Right renal pelvis (tissue), 4 donors: ENCODE results near the gene LAMA1. TPM values are rescaled to one million over a fixed set of nuclear protein-coding genes. Genes with fewer than 3 reads are reported as not detected.

Source experiments
- DNase-seq, 4 donors: peaks; one replicate each; pipeline ENCODE4 v3.0.0-alpha.2; 2013; ENCODE audit warnings: low read depth in 4 of 4, low spot score in 3 of 4, missing footprints in 1 of 4
- polyA plus RNA-seq, 4 donors: library from polyadenylated mRNA; unstranded; fragments of 120-200 nt; gene quantifications; one replicate each; pipeline ENCODE4 v1.2.1, GENCODE V29; 2013; ENCODE audit not compliant: insufficient read length in 4 of 4

LAMA1 gene
- polyA plus RNA-seq, 4 donors, result 62.5 to 80.1 (median 74.3) TPM

DNA sequence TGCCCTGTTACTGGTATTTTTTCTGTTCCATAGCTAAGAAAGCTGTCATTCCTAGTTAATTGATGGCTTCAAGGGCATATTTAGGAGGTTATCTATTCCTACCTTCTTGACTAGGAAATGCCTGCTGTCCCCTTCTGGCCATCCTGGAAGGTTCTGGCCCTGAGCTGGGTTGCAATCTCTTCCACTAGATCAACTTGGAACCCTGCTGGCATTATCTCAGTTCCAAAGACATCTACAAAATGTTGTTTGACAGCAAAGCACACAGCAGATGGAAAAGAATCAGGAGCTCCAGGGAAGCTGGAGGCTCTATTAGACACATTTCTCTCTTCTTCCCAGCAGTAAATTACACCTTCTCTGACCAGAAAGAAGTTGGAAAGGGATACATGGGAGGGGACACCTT lies 196.0 kb downstream of the LAMA1 start:
- no peak for DNase-seq

DNA sequence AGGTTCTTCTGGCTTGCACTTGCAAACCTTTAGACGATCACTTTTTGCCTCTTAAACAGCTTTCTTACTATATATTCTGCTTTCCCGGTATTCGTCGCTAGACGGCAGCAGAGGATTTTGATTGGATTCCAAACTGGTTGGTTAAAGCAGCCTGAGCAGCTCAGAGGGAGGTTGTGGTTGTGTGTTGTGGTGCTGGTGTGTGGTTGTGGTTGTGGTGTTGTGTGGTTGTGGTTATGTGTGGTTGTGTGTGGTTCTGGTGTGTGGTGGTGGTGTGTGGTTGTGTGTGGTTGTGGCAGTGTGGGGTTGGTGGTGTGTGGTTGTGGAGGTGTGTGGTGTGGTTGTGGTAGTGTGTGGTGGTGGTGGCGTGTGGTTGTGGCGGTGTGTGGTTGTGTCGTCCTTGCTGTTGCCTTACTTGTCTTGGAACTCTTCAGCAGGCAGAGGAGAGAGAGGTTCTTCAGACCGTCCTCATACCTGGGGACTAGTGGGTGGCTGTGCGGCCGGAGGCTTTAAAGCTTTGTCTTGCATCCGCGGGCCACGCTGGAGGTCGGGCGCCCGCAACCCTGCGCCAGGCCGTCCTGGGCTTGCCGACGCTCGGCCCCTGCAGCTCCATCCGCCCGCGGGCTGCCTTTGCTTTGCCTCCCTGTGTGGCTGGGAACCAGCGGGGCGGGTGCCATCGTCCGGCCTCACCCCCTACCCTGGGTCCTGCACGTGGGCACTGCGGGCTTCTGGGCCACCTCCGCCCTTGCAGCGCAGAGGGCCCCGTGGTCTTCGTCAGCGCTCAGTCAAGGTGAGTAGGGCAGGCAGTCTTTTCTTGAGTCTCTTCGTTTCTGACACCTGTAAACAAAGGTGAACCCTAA lies 197.3 kb downstream of the LAMA1 start:
- DNase-seq, result peak; percentile 38 to 61 (median 43)

DNA sequence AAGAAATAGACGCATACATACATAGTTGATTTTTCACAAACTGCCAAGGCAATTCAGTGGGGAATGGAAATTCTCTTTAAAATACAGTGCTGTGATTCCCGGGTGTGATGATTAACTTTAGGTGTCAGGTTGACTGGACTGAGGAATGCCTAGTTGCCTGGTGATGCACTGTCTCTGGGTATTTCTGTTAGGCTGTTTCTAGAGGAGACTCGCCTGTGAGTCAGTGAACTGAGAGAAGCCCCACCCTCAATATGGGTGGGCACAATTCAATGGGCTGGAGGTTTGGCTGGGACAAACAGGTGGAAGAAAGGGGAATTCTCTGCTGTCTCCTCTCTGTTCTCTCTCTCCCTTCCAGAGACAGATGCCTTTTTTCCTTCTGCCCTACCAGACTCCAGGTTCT lies 200.5 kb downstream of the LAMA1 start:
- DNase-seq, result no peak

DNA sequence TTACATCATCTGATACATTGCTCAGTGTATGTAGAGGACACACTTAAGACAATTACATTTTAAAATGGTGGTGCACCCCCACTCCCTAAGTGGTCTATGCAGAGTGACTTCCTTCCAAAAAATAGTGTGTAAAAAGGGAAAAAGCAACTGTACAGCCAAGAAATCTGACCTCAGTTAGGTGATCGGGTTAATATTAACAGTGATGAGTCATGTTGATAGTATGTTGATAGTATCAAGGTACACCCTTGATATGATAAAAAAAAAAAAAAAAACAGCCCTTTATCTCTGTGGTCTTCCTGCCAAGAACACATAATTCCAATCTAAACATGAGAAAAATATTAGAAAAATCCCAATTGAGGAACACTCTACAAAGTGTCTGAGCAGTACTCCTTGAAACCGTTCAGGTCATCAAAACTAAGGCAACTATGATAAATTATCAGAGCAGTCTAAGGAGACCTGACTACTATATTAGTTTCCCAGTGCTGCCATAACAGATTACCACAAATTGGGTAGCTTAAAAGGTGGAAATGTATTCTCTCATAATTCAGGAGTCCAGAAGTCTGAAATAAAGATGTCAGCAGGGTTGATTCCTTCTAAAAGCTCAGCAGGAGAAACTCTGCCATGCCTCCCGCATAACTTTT lies 216.2 kb downstream of the LAMA1 start:
- DNase-seq, result no peak

DNA sequence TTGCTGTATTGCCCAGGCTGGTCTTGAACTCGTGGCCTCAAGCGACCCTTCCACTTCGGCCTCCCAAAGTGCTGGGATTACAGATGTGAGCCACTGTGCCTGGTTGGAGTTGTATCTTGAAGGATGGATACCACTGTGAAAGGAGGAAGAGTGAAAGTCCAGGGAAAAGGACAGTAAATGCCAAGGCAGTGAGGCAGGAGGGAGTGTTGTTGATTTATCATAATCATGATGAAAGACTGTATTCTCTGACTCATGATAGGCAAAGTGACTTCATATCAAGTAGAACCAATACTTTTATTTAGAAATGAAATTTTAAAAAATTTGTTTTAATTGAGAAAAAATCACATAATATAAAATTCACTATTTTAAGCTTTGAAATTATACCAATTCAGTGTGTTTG lies 225.8 kb downstream of the LAMA1 start:
- DNase-seq, result no peak

Other genes starting within 250 kb of the LAMA1 start
- under 1 TPM; 0.21 to 0.62 (median 0.51) TPM for gene LRRC30, start 113.3 kb upstream of the LAMA1 start, polyA plus RNA-seq